Brain pericyte (primary cell): ENCODE measurements around the gene MGAT5B.
"Not testable (repeated sequence)": the region's sequence is repeated elsewhere in the genome, so short reads cannot be mapped to it uniquely, and the experiment has no call there.

ENCODE experiments used
- DNase-seq: peaks from one replicate; pipeline ENCODE4 v3.0.0-alpha.2; 2012; ENCODE audit warnings: low read depth, low spot score

The MGAT5B gene

GRCh38 chr17:76848670-76849069, 19.5 kb upstream of the MGAT5B start:
- DNase-seq: no peak

GRCh38 chr17:76849160-76849559, 19.0 kb upstream of the MGAT5B start:
- DNase-seq: not testable (repeated sequence)

GRCh38 chr17:76852843-76853242, 15.4 kb upstream of the MGAT5B start:
- no peak for DNase-seq

- no peak for DNase-seq
Observed at GRCh38 chr17:76855105-76855504, 13.1 kb upstream of the MGAT5B start.

- DNase-seq: no peak
Observed at GRCh38 chr17:76862079-76862478, 6.1 kb upstream of the MGAT5B start.

GRCh38 chr17:76862494-76862893, 5.7 kb upstream of the MGAT5B start:
- no peak for DNase-seq

GRCh38 chr17:76864024-76864423, 4.2 kb upstream of the MGAT5B start:
- DNase-seq: no peak

GRCh38 chr17:76865174-76865573, 3.0 kb upstream of the MGAT5B start:
- no peak for DNase-seq

- DNase-seq: no peak
Observed at GRCh38 chr17:76866203-76866602, 2.0 kb upstream of the MGAT5B start.

- DNase-seq: no peak
Observed at GRCh38 chr17:76866774-76867577, 1.2 kb upstream of the MGAT5B start.

GRCh38 chr17:76867578-76868175, 527 bp upstream of the MGAT5B start:
- no peak for DNase-seq

GRCh38 chr17:76868669-76869495, 678 bp downstream of the MGAT5B start:
- no peak for DNase-seq

GRCh38 chr17:76869496-76870376, 1.5 kb downstream of the MGAT5B start:
- DNase-seq: no peak

GRCh38 chr17:76870377-76870714, 2.1 kb downstream of the MGAT5B start:
- DNase-seq: no peak

GRCh38 chr17:76871668-76872067, 3.5 kb downstream of the MGAT5B start:
- DNase-seq: no peak

GRCh38 chr17:76872221-76872873, 4.1 kb downstream of the MGAT5B start:
- peak; percentile 68 for DNase-seq

GRCh38 chr17:76872874-76873221, 4.6 kb downstream of the MGAT5B start:
- DNase-seq: no peak

- DNase-seq: no peak
Observed at GRCh38 chr17:76873856-76874255, 5.7 kb downstream of the MGAT5B start.

- DNase-seq: no peak
Observed at GRCh38 chr17:76877437-76877836, 9.2 kb downstream of the MGAT5B start.

GRCh38 chr17:76878568-76878967, 10.4 kb downstream of the MGAT5B start:
- DNase-seq: no peak

GRCh38 chr17:76879254-76879653, 11.1 kb downstream of the MGAT5B start:
- no peak for DNase-seq
